CD4-positive, alpha-beta T cell treated with Interleukin-17A for 4 hours (primary cell): ENCODE measurements around the gene ISG20.
"Not testable (repeated sequence)": the region's sequence is repeated elsewhere in the genome, so short reads cannot be mapped to it uniquely, and the experiment has no call there.

Experiments
- DNase-seq: peaks from one replicate; pipeline ENCODE4 v3.0.0-alpha.2; 2020; ENCODE audit warnings: mixed read lengths

ISG20 gene

GRCh38 chr15:88619796-88620195 lies 19.0 kb upstream of the ISG20 start:
- DNase-seq: no peak

- peak; percentile 95 for DNase-seq
Measured at GRCh38 chr15:88620995-88621772, 17.6 kb upstream of the ISG20 start, which contains the start of gene AEN. AEN (plus strand) TSS chr15:88621340; CDS start chr15:88626210, 4,870 bp downstream.

GRCh38 chr15:88621789-88622604 lies 16.8 kb upstream of the ISG20 start:
- peak; percentile 68 for DNase-seq

- DNase-seq: no peak
Measured at GRCh38 chr15:88622605-88622975, 16.2 kb upstream of the ISG20 start.

GRCh38 chr15:88623061-88623460 lies 15.8 kb upstream of the ISG20 start:
- peak; percentile 64 for DNase-seq

- DNase-seq: no peak
Measured at GRCh38 chr15:88623632-88624031, 15.2 kb upstream of the ISG20 start.

GRCh38 chr15:88624156-88624970 lies 14.5 kb upstream of the ISG20 start:
- peak; percentile 52 for DNase-seq

GRCh38 chr15:88624971-88625490 lies 13.8 kb upstream of the ISG20 start:
- DNase-seq: no peak

- DNase-seq: no peak
Measured at GRCh38 chr15:88625943-88626741, 12.7 kb upstream of the ISG20 start.

GRCh38 chr15:88627463-88627862 lies 11.4 kb upstream of the ISG20 start:
- DNase-seq: peak; percentile 84

- no peak for DNase-seq
Measured at GRCh38 chr15:88628018-88628654, 10.7 kb upstream of the ISG20 start.

- DNase-seq: no peak
Measured at GRCh38 chr15:88629071-88629470, 9.7 kb upstream of the ISG20 start.

GRCh38 chr15:88630141-88630721 lies 8.6 kb upstream of the ISG20 start:
- DNase-seq: no peak

GRCh38 chr15:88630798-88631463 lies 7.9 kb upstream of the ISG20 start:
- DNase-seq: no peak

- no peak for DNase-seq
Measured at GRCh38 chr15:88631464-88632028, 7.3 kb upstream of the ISG20 start.

GRCh38 chr15:88632797-88633196 lies 6.0 kb upstream of the ISG20 start:
- DNase-seq: not testable (repeated sequence)

GRCh38 chr15:88634449-88634848 lies 4.4 kb upstream of the ISG20 start:
- DNase-seq: no peak

- DNase-seq: peak; percentile 61
Measured at GRCh38 chr15:88635318-88635717, 3.5 kb upstream of the ISG20 start.

GRCh38 chr15:88636050-88636449 lies 2.8 kb upstream of the ISG20 start:
- peak; percentile 84 for DNase-seq

- no peak for DNase-seq
Measured at GRCh38 chr15:88636654-88637053, 2.2 kb upstream of the ISG20 start.
